Measurements from ENCODE around the gene RPS21.
A peak's percentile ranks its signal among the peaks of the same experiment; 100 is the strongest.

RPS21 gene

GRCh38 chr20:62396367-62397239 is 9.7 kb downstream of the RPS21 start:
- no peak for DNase-seq (ENCODE audit: low read depth in 2 of 2)

GRCh38 chr20:62398120-62398821 is 11.4 kb downstream of the RPS21 start:
- DNase-seq (ENCODE audit: low read depth in 2 of 2): no peak

GRCh38 chr20:62400021-62400420 is 13.1 kb downstream of the RPS21 start:
- no peak for DNase-seq (ENCODE audit: low read depth in 2 of 2)

GRCh38 chr20:62400541-62400940 is 13.6 kb downstream of the RPS21 start:
- DNase-seq (ENCODE audit: low read depth in 2 of 2): no peak

- no peak for DNase-seq (ENCODE audit: low read depth in 2 of 2)
These were observed 14.5 kb downstream of the RPS21 start for GRCh38 chr20:62401331-62401779.

DNA sequence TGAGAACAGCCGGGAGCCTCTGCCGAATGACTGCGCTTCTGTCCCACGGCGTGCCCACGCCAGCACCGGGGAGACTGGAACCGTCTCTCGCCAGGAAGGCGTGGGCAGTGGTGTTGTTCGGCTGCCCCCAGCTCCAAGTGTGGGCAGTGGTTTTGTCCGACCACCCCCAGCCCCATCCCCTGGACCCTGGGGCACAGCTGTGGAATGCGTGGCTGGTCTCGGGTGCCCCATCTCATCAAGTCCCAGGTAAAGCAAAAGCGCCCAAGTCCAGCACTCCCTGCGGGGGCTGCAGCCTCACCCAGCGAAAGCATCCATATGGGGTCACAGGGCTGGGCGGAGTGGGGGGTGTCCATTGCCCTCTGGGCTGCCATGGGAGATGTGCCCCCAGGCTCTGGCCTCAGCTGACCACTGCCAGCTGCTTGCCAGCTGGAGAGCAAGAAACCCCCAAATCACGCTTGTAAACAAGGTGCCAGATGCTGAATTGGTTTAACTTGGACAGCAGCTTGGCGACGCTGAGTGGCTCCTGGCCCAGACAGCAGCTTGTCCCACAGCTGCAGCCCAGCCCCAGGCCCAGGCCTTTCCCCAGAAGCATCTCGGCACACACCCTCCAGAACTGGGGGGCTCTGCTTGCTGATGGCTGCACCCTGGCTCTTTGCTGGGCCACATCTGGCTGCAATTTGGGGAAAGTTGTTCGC is 15.7 kb downstream of the RPS21 start:
- no peak for DNase-seq (ENCODE audit: low read depth in 2 of 2)

GRCh38 chr20:62403331-62403730 is 16.4 kb downstream of the RPS21 start:
- DNase-seq (ENCODE audit: low read depth in 2 of 2): no peak

- DNase-seq (ENCODE audit: low read depth in 2 of 2): no peak
These were observed 17.3 kb downstream of the RPS21 start for GRCh38 chr20:62404112-62404665.

DNA sequence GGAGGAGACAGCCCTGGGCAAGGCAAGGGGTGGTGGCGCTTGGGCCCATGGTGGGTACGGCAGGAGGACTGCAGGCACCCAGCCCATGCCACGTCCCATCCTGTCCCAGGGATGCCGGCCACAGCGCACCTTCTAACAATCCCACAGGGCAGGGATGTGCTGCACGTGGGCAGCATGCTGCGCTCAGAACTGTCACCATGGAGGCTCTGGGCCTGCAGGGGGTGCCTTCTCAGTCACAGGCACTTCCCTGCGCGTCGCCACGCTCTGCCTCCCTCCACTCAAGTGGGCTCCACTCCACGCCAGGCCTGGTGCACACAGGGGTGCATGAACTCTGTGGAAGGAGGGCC is 17.8 kb downstream of the RPS21 start:
- DNase-seq (ENCODE audit: low read depth in 2 of 2): no peak

DNA sequence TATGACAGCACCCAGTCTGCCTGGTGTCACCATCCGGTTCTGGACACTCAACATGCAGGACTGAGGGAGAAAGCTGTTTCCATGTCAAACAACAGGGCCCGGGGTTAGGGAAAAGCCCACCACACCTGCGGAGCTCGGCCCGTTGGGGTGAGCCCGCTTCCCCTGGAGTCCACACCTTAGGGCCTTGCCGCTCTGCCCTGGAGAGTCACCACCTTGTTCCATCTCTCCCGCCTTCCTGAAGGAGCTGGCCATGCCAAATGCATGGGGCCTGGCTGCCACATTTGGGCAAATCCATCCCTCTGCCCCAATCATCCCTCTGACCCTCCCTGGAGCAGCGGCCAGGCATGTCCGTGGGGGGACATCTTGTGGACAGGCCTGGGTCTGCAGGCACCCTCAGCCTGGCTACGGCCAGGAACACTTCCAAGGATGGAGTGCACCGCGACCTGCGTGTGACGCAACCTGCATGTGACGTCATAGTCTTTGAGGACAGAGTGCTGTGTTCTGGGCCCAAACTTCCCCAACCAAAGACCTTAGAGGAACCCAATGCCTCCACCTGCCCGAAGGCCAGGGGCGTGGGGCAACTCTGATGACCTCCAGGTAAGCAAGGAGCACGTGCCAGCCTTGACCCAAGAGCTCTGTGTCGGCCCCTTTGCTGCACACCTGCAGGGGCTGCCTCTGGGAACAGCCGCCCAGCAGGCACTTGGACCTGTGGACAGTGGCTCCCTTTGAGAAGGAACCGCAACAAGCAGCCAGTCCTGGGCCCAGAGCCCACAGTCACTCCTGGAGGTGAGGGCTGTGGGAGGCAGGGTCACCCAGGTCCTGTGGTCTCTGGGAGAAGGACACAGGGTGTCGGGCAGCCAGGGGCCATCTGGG is 18.4 kb downstream of the RPS21 start:
- DNase-seq (ENCODE audit: low read depth in 2 of 2): no peak

GRCh38 chr20:62405981-62406513 is 19.1 kb downstream of the RPS21 start:
- DNase-seq (ENCODE audit: low read depth in 2 of 2): no peak

- no peak for DNase-seq (ENCODE audit: low read depth in 2 of 2)
These were observed 19.8 kb downstream of the RPS21 start for GRCh38 chr20:62406635-62407176.

DNA sequence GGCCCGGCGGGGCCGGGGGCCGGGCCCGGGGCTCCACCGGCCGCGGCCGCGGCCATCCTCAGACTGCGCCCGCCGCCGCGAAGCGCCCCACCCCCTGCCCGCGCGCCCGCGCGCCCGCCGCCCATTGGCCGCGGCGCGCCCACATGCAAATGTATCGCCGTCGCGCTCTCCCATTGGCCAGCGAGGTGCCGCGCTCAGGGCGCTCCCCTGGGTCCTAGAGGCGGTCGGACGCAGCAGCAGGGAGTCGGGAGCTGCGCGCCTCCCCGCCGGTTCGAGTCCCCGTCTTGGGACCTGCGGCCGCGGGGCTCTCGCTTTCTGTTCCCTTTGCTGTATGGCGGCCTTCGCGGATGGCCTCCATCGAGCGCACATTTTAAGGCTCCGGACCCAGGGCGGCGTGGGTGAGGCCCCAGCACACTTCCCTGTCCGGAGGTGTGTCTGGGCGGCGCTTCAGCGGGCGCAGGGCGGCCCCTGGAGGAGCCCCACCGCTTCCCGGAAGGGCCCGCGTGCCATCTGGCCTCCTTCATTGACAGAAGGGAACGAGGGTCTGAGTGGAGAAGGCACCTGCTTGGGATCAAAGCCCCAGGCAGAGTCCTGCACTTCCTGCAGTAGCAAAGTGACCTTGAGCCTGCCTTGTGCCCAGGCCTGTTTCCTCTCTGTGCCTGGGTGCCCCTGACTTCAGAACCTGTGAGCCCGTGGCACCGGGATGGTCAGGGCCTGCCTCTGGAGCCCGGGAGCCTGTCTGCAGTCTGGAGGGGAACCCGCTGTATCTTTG is 20.5 kb downstream of the RPS21 start, which contains the start of gene CABLES2:
CABLES2 (minus strand) TSS at position 65 of the 772 bp plus-strand sequence; CDS start at position 56, 9 bp downstream.
- DNase-seq (ENCODE audit: low read depth in 2 of 2): peak; percentile 79

DNA sequence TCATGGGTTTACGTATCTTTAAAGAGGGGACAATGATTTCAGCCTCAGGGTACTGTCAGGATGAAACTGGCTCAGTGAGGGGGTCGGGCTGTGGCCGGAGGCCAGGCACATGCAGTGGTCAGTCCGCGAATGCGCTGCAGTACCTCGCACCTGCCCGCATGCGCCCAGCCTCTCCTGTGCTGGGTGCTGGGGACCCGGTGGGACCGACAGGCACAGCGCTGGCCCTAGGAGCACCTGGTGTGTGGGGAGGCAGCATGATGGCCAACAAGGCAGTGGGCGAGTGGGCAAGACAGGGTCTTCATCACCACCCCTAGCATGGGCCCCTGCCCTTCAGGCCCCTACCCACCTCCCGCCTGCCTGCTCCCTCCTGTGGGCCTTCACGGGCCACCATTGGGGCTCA is 21.2 kb downstream of the RPS21 start:
- no peak for DNase-seq (ENCODE audit: low read depth in 2 of 2)

- no peak for DNase-seq (ENCODE audit: low read depth in 2 of 2)
These were observed 21.7 kb downstream of the RPS21 start for GRCh38 chr20:62408640-62409039.

DNA sequence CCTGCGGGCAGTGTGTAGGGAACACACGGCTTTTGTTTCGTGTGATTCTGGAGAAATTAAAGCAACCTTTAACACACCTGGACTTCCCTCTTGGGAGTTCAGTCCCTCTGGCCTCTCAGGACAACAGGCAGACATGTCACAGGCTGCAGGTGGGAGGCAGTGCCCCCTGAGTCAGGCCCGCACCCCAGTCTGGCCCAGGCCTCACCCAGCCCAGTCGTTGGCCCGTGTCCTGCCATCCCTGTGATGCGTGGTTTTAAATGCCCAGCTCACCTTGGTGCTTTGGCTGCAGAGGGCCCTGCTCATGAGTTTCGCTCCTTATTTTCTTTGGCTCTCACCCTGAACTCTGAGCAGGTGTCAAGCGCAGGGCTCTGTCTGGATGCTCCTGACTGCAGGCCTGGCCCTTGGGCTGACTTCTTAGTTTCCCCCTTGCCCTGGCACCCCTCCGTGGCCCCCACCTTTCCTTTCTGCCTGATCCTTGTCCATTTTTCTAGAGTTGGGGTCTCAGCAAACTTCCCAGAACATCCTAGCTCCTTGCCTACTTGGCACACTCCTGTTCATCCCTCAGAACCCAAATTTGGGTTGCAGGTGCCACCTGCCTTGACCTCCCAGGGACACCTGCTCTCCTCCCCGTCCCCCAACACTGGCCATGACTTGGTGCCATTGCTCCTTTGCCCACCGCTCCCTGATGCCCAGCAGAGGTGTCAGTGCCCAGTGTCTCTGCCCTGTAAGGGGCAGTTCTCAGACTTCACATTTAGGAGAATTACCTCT is 22.4 kb downstream of the RPS21 start:
- no peak for DNase-seq (ENCODE audit: low read depth in 2 of 2)

DNA sequence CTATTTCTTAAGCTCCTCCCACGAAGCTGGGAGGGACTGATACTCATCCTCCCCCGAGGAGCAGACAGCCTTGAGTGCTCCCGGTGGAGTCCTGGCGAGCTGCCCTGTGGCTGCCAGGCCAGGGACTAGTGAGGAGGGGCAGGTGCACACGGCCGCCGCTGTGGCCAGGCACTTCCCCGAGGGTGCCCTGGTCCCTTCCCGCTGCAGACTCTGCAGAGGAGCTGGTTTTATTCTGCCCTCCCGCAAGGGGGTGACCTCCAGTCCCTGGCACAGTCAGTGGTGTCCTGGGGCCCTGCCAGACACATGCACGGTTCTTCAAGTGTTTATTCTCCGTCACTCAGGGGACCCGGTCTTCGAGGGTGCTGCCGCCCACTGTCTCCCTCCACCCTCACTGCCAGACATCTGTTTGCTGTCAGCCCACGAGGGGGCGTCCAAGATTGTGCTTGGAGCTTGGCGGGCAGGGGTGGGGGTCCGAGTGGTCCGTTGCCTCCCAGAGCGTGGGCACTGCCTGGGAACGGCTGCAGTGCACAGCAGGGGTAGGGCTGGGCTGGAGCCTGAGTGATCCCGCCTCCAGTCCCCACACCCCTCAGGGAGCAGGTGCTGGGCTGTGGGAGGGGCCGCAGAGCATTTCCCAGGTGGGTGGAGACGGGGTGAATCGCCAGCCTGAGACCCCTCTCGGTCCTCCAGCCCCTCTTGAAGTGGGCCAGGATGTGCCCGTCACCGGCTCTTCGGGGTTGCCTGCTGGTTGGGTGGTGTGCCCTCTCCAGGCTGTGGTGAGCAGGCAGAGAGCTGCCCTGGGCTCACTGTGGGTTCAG is 23.2 kb downstream of the RPS21 start:
- no peak for DNase-seq (ENCODE audit: low read depth in 2 of 2)

All from activated CD4-positive, alpha-beta T cell treated with anti-CD3 and anti-CD28 coated beads for 24 hours (primary cell).